Tibial artery (tissue), 4 donors: Measurements from ENCODE around the gene NETO2.

Experiments used
- DNase-seq, 2 donors: peaks; one replicate each; pipeline ENCODE4 v3.0.0-alpha.2; 2019
- H3K27ac ChIP-seq, 2 donors: fragments of 200-600 bp; sonication (generic) in 1 of 2; 1 replicate in 1 of 2; 2 replicates in 1 of 2; pipeline ENCODE4 v1.5.1; 2018 to 2019; ENCODE audit warnings: mild to moderate bottlenecking in 1 of 2
- H3K27me3 ChIP-seq, 2 donors: fragments of 200-600 bp; sonication (generic) in 1 of 2; one replicate each; pipeline versions ENCODE4 v1.5.1 to v1.6.0; 2016 to 2019
- H3K36me3 ChIP-seq, 3 donors: fragments of 200-600 bp; sonication (generic) in 2 of 3; one replicate each; pipeline ENCODE4 v1.5.1; 2016 to 2019; ENCODE audit warnings: mild to moderate bottlenecking in 2 of 3
- H3K4me1 ChIP-seq, 4 donors: fragments of 200-600 bp; sonication (generic) in 2 of 4; 1 replicate in 3 of 4; 2 replicates in 1 of 4; pipeline ENCODE4 v1.5.1; 2016 to 2019
- H3K4me3 ChIP-seq, 2 donors: fragments of 200-600 bp; sonication (generic) in 1 of 2; 1 replicate in 1 of 2; 2 replicates in 1 of 2; pipeline ENCODE4 v1.5.1; 2018 to 2019; ENCODE audit warnings: mild to moderate bottlenecking in 2 of 2
- H3K9me3 ChIP-seq, 3 donors: fragments of 200-600 bp; sonication (generic) in 1 of 3; one replicate each; pipeline ENCODE4 v1.5.1; 2016 to 2019
- intact Hi-C: fragments of 100-400 bp; cut with DNase I; formaldehyde crosslinking; loops from one replicate; pipeline ENCODE4 v1.15.0; 2023; ENCODE audit warnings: low total_unique reads
- TF ChIP-seq, protein P1 (sequence below), 2 experiments: fragments of 200-600 bp in 1 of 2; fragments of 450-650 bp in 1 of 2; IDR thresholded peaks; one replicate each; pipeline ENCODE4 v1.5.1; 2017 to 2019; ENCODE audit warnings: antibody characterized with exemption in 2 of 2, mild to moderate bottlenecking in 1 of 2, moderate library complexity in 1 of 2

The NETO2 gene

GRCh38 chr16:47049901-47050583 is 93.7 kb downstream of the NETO2 start:
- no peaks in the 10 kb centered on the region for H3K4me1 ChIP-seq
- H3K27ac ChIP-seq: no peak overlapping the region
- DNase-seq: no peak
- no peaks in the 10 kb centered on the region for H3K27me3 ChIP-seq
- intact Hi-C loops: no loop called here
- H3K9me3 ChIP-seq: no peaks in the 10 kb centered on the region
- no peak overlapping the region for H3K4me3 ChIP-seq
- H3K36me3 ChIP-seq: no peaks in the 10 kb centered on the region
- TF ChIP-seq, protein P1, sequence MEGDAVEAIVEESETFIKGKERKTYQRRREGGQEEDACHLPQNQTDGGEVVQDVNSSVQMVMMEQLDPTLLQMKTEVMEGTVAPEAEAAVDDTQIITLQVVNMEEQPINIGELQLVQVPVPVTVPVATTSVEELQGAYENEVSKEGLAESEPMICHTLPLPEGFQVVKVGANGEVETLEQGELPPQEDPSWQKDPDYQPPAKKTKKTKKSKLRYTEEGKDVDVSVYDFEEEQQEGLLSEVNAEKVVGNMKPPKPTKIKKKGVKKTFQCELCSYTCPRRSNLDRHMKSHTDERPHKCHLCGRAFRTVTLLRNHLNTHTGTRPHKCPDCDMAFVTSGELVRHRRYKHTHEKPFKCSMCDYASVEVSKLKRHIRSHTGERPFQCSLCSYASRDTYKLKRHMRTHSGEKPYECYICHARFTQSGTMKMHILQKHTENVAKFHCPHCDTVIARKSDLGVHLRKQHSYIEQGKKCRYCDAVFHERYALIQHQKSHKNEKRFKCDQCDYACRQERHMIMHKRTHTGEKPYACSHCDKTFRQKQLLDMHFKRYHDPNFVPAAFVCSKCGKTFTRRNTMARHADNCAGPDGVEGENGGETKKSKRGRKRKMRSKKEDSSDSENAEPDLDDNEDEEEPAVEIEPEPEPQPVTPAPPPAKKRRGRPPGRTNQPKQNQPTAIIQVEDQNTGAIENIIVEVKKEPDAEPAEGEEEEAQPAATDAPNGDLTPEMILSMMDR (IDR thresholded peaks at IDR 0.05): no peak

- H3K27ac ChIP-seq: no peak overlapping the region
- no peaks in the 10 kb centered on the region for H3K4me1 ChIP-seq
- no peak overlapping the region for H3K4me3 ChIP-seq
- intact Hi-C loops: no loop called here
- DNase-seq: no peak
- TF ChIP-seq, protein P1 (IDR thresholded peaks at IDR 0.05): no peak
- no peaks in the 10 kb centered on the region for H3K36me3 ChIP-seq
- no peaks in the 10 kb centered on the region for H3K27me3 ChIP-seq
- no peaks in the 10 kb centered on the region for H3K9me3 ChIP-seq
Observed at GRCh38 chr16:47047524-47048203, 96.1 kb downstream of the NETO2 start.

DNA sequence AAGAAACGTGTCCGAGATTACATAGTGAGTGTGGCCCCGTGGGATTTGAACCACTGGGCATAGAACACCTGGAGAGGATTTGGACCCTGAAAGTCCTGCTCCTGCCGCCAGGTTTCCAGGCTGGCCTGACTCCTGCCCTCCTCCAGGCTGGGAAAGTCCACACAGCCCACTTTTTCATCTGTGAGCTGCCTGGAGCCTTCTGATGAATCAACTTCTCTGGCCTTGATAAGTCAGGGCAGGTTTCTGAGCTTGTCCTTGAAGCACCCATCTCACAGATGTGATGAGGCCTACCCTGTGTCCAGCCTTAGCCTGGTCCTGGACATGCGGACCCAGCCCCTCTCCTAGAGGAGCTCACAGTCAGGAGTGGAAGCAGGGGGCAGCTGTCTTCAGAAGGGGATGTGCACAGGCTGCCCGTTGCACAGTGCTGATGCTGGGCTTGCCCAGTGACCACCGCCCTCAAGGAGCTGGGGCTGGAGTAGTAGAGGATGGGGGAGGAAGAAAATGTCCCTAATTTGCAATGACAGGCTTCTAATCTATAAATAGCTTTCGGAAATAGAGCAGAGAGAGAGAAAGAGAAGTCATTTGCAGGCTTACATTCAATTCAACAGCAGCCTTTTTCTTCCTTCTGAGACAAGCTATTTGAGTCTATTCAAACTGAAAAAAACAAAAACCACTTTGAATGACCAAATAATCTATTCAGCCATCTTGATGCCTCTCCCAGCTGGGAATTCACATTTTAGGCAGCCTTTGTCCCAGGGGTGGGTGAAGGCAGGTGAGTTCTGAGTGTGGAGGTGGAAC is 96.8 kb downstream of the NETO2 start:
- H3K27me3 ChIP-seq: no peaks in the 10 kb centered on the region
- no peaks in the 10 kb centered on the region for H3K9me3 ChIP-seq
- intact Hi-C loops: no loop called here
- H3K4me3 ChIP-seq: no peak overlapping the region
- TF ChIP-seq, protein P1 (IDR thresholded peaks at IDR 0.05): no peak
- DNase-seq: no peak
- no peaks in the 10 kb centered on the region for H3K4me1 ChIP-seq
- H3K27ac ChIP-seq: no peak overlapping the region
- no peaks in the 10 kb centered on the region for H3K36me3 ChIP-seq

DNA sequence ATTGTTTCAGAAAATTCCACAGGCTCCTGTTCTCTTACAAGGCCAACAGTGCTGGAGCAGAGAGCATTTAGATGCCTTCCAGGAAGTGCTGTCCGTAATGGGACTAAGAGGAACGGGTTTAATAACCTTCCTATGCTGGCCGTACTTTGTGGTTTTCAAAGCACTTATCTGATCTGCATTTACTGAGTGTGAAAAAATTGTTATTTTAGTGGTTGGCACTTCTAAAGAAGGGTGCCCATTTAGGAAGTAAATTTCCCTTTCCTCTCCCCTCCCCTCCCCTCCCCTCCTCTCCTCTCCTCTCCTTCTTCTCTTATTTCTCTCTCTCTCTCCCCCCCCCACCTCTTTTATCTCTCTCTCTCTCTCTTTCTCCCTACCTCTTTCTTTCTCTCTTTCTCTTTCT is 98.3 kb downstream of the NETO2 start:
- no peak overlapping the region for H3K4me3 ChIP-seq
- no peak overlapping the region for H3K27ac ChIP-seq
- no peaks in the 10 kb centered on the region for H3K27me3 ChIP-seq
- no peak for DNase-seq
- intact Hi-C loops: no loop called here
- TF ChIP-seq, protein P1 (IDR thresholded peaks at IDR 0.05): no peak
- no peaks in the 10 kb centered on the region for H3K36me3 ChIP-seq
- H3K4me1 ChIP-seq: no peaks in the 10 kb centered on the region
- no peaks in the 10 kb centered on the region for H3K9me3 ChIP-seq

- no peaks in the 10 kb centered on the region for H3K4me1 ChIP-seq
- no peak overlapping the region for H3K27ac ChIP-seq
- H3K36me3 ChIP-seq: no peaks in the 10 kb centered on the region
- intact Hi-C loops: no loop called here
- no peaks in the 10 kb centered on the region for H3K9me3 ChIP-seq
- H3K27me3 ChIP-seq: no peaks in the 10 kb centered on the region
- no peak overlapping the region for H3K4me3 ChIP-seq
- DNase-seq: no peak
- TF ChIP-seq, protein P1 (IDR thresholded peaks at IDR 0.05): no peak
Observed at GRCh38 chr16:47045023-47045422, 98.7 kb downstream of the NETO2 start.
